Natural killer cell (primary cell): ENCODE results near the gene MET. TPM values are rescaled to one million over a fixed set of nuclear protein-coding genes. Genes with fewer than 3 reads are reported as not detected.

ENCODE experiments used
- ATAC-seq, 3 donors: fragments of 150-1000 bp in 2 of 3; fragments of 200-7000 bp in 1 of 3; cut with Tn5 transposase; 1 replicate in 1 of 3; 2 replicates in 2 of 3; pipeline ENCODE4 v1.10.0; 2021; ENCODE audit warnings: mild to moderate bottlenecking in 2 of 3, moderate library complexity in 2 of 3
- DNase-seq, 2 donors: peaks; one replicate each; pipeline versions ENCODE4 v3.0.0 to v3.0.0-alpha.2; 2013 to 2021; ENCODE audit warnings: mixed read lengths in 1 of 2
- H3K27ac ChIP-seq: one replicate; pipeline ENCODE4 v1.5.1; 2013; ENCODE audit warnings: mild to moderate bottlenecking, low read length
- H3K27me3 ChIP-seq: one replicate; pipeline ENCODE4 v1.6.1; 2013; ENCODE audit warnings: low read length; ENCODE audit not compliant: control insufficient read depth, insufficient read depth
- H3K36me3 ChIP-seq: one replicate; pipeline ENCODE4 v1.6.1; 2013; ENCODE audit warnings: low read length; ENCODE audit not compliant: control insufficient read depth, insufficient read depth
- H3K4me1 ChIP-seq: one replicate; pipeline ENCODE4 v1.6.1; 2013; ENCODE audit warnings: low read length; ENCODE audit not compliant: control insufficient read depth, insufficient read depth
- H3K4me3 ChIP-seq: one replicate; pipeline ENCODE4 v1.5.1; 2013; ENCODE audit warnings: low read length
- H3K9me3 ChIP-seq: one replicate; pipeline ENCODE4 v1.6.1; 2013; ENCODE audit warnings: low read length; ENCODE audit not compliant: control insufficient read depth, insufficient read depth
- H3K27ac Mint-ChIP-seq, 2 donors: one replicate each; pipeline ENCODE4 v1.8.0; 2022; ENCODE audit warnings: mild to moderate bottlenecking in 2 of 2, mixed read lengths in 2 of 2, moderate library complexity in 1 of 2
- H3K27me3 Mint-ChIP-seq, 2 donors: one replicate each; pipeline ENCODE4 v1.8.0; 2022; ENCODE audit warnings: low read depth in 2 of 2, mixed read lengths in 2 of 2
- H3K36me3 Mint-ChIP-seq: one replicate; pipeline ENCODE4 v1.8.0; 2022; ENCODE audit warnings: mixed read lengths
- H3K4me1 Mint-ChIP-seq, 2 donors: one replicate each; pipeline ENCODE4 v1.8.0; 2022; ENCODE audit warnings: mixed read lengths in 2 of 2
- H3K4me3 Mint-ChIP-seq: one replicate; pipeline ENCODE4 v1.8.0; 2022; ENCODE audit warnings: mild to moderate bottlenecking, moderate library complexity, mixed read lengths
- H3K9me3 Mint-ChIP-seq, 2 donors: one replicate each; pipeline ENCODE4 v1.8.0; 2022; ENCODE audit warnings: mixed read lengths in 2 of 2
- CTCF ChIP-seq: fragments of 200-600 bp; IDR thresholded peaks from one replicate; pipeline ENCODE4 v1.8.0; 2022; ENCODE audit warnings: antibody characterized with exemption
- WGBS: methylation state at CpG from one replicate; pipeline ENCODE4 v1.1.7; 2013; ENCODE audit warnings: missing lambda C conversion rate; ENCODE audit not compliant: insufficient coverage; 5-methylcytosine and 5-hydroxymethylcytosine counted together
- intact Hi-C: fragments of 100-400 bp; cut with micrococcal nuclease; formaldehyde crosslinking; loops from one replicate; pipeline ENCODE4 v1.14.2; 2022
- total RNA-seq, 4 donors: library from RNA; stranded (reverse); fragments of 120-200 nt in 1 of 4; gene quantifications; one replicate each; pipeline versions ENCODE4 v1.2.3 to v1.2.4, GENCODE V29; 2013 to 2022

Gene MET
- total RNA-seq, 3 donors from 2014 or later (not counting 1 experiment from before 2014, with no cell fraction given) = 0.16 TPM; not detected in 2

GRCh38 chr7:116731023-116731395 is 59.0 kb downstream of the MET start:
- H3K4me3 Mint-ChIP-seq = no peak overlapping the region
- H3K27me3 Mint-ChIP-seq = peaks cover 2 to 18% of the 10 kb centered on the region in 2 donors
- H3K36me3 Mint-ChIP-seq = no peaks in the 10 kb centered on the region
- H3K27ac Mint-ChIP-seq = no peak overlapping the region
- ATAC-seq (no peak), DNase-seq (no peak)
- H3K27ac ChIP-seq = no peak overlapping the region
- no peaks in the 10 kb centered on the region for H3K4me1 Mint-ChIP-seq
- H3K4me1 ChIP-seq = no peaks in the 10 kb centered on the region
- no peak overlapping the region for H3K4me3 ChIP-seq
- H3K36me3 ChIP-seq = no peaks in the 10 kb centered on the region
- TF ChIP-seq CTCF = no peak
- no peaks in the 10 kb centered on the region for H3K27me3 ChIP-seq
- H3K9me3 Mint-ChIP-seq = no peaks in the 10 kb centered on the region
- intact Hi-C loops = no loop called here
- 90% methylated on average over 1 of the region's 1 CpG for WGBS
- H3K9me3 ChIP-seq = no peaks in the 10 kb centered on the region

GRCh38 chr7:116731445-116732335 is 59.7 kb downstream of the MET start:
- Histone ChIP-seq H3K27ac (no peak overlapping the region), H3K36me3 (no peaks in the 10 kb centered on the region), H3K9me3 (no peaks in the 10 kb centered on the region), H3K27me3 (no peaks in the 10 kb centered on the region), H3K4me3 (no peak overlapping the region), H3K4me1 (no peaks in the 10 kb centered on the region)
- H3K4me1 Mint-ChIP-seq = no peaks in the 10 kb centered on the region
- intact Hi-C loops = no loop called here
- no peak overlapping the region for H3K27ac Mint-ChIP-seq
- no peak for ATAC-seq
- 89% methylated on average over 11 of the region's 12 CpGs for whole genome bisulfite sequencing
- peaks cover 2 to 18% of the 10 kb centered on the region in 2 donors for H3K27me3 Mint-ChIP-seq
- no peaks in the 10 kb centered on the region for H3K9me3 Mint-ChIP-seq
- no peaks in the 10 kb centered on the region for H3K36me3 Mint-ChIP-seq
- TF ChIP-seq CTCF = no peak
- no peak for DNase-seq
- H3K4me3 Mint-ChIP-seq = no peak overlapping the region

DNA sequence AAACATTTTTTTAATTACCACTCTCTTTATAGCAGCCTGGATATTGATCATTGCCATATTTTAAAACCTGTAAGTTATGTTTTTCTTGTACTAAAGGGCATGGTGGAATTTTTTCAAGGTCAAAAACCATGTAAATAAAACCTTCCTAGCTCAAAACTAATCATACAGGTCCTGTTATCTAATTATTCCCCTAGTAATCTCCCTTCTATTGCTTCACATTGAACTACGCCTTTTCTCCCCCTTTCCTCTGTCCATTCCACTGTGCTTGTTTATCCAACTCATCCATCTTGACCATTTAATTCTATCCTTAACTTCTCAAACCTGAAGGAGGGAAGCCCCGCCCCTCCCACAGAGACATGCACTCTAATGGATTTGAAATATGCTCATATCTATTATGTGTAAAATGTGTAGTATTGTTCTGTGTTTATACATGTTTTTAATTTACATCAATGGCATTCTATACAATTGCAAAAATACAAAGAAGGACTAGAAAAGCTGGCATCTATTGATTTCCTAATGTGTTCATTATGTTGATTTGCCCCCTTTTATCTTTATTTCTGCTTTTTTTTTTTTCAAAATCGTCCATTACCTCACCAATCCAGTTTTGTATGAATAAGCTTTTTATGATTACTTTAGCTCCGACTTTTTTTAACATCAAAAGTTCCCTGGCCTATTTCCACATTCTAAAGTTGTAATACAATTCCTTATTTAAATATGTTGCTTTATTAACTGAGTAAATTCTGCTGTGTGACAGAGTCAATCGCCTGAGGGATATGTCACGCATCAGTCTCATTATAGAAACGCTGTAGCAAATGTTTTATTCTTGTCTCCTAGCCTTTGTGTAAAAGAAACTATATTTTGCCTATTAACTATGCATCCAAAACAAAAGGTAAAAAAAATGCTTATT is 61.0 kb downstream of the MET start:
- intact Hi-C loops = no loop called here
- H3K36me3 ChIP-seq = no peaks in the 10 kb centered on the region
- ATAC-seq = no peak
- Mint-ChIP-seq H3K4me1 (no peaks in the 10 kb centered on the region), H3K9me3 (no peaks in the 10 kb centered on the region), H3K4me3 (no peak overlapping the region), H3K36me3 (no peaks in the 10 kb centered on the region), H3K27ac (no peak overlapping the region), H3K27me3 (peaks cover 10 to 18% of the 10 kb centered on the region in 2 donors)
- no peaks in the 10 kb centered on the region for H3K27me3 ChIP-seq
- H3K9me3 ChIP-seq = no peaks in the 10 kb centered on the region
- H3K4me3 ChIP-seq = no peak overlapping the region
- 93% methylated on average over 1 of the region's 7 CpGs for whole genome bisulfite sequencing
- no peak for DNase-seq
- H3K27ac ChIP-seq = no peak overlapping the region
- TF ChIP-seq CTCF = no peak
- H3K4me1 ChIP-seq = no peaks in the 10 kb centered on the region
